ENCODE measurements around the gene PDXK.

DNA sequence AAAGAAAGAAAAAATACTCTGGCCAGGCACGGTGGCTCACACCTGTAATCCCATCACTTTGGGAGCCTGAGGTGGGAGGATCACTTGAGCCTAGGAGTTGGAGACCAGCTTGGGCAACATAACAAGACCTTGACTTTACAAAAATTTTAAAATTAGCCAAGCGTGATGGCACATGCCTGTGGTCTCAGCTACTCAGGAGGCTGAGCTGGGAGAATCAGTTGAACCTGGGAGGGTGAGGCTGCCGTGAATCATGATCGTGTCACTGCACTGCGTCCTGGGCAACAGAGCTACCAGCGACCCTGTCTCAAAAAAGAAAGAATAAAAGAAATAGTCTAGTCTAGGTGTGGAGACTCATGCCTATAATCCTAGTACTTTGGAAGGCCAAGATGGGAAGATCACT is 37.3 kb upstream of the PDXK start:
- TF ChIP-seq TAF1 (IDR thresholded peaks at IDR 0.05; ENCODE audit: borderline replicate concordance, insufficient read depth, low read length) = no peak
- TF ChIP-seq, protein P1, sequence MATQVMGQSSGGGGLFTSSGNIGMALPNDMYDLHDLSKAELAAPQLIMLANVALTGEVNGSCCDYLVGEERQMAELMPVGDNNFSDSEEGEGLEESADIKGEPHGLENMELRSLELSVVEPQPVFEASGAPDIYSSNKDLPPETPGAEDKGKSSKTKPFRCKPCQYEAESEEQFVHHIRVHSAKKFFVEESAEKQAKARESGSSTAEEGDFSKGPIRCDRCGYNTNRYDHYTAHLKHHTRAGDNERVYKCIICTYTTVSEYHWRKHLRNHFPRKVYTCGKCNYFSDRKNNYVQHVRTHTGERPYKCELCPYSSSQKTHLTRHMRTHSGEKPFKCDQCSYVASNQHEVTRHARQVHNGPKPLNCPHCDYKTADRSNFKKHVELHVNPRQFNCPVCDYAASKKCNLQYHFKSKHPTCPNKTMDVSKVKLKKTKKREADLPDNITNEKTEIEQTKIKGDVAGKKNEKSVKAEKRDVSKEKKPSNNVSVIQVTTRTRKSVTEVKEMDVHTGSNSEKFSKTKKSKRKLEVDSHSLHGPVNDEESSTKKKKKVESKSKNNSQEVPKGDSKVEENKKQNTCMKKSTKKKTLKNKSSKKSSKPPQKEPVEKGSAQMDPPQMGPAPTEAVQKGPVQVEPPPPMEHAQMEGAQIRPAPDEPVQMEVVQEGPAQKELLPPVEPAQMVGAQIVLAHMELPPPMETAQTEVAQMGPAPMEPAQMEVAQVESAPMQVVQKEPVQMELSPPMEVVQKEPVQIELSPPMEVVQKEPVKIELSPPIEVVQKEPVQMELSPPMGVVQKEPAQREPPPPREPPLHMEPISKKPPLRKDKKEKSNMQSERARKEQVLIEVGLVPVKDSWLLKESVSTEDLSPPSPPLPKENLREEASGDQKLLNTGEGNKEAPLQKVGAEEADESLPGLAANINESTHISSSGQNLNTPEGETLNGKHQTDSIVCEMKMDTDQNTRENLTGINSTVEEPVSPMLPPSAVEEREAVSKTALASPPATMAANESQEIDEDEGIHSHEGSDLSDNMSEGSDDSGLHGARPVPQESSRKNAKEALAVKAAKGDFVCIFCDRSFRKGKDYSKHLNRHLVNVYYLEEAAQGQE (IDR thresholded peaks at IDR 0.05; ENCODE audit: insufficient read depth in 1 of 2, low read depth in 2 of 2, low read length in 2 of 2) = no peak
